ENCODE measurements around the gene SPEN. TPM values are rescaled to one million over a fixed set of nuclear protein-coding genes. Genes with fewer than 3 reads are reported as not detected.

The SPEN gene
- total and polyA plus RNA-seq, 9 of the 15 experiments (the other 6 are each of a cell fraction or from before 2014, with no cell fraction given) = 5.7 to 87.5 (median 27.2) TPM

DNA sequence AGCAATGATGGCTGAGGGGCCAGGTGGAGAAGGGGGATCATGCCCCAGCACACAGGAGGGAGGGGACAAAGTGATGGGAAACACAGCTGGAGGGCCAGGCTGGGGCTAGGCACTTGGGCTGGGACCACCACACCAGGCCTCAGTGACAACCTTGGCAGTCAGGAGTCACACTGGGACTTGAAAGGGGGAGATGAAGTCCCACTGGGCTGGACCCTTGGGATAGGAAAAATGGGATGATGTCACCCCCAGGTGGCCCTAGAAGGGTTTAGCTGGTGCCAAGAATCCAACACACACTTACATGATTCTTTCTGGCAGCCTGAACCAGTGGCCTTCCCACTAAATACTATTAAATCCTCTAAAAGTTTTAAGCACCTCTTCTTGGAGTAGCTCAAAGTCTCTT is 111.3 kb downstream of the SPEN start (continued):
- TF ChIP-seq, protein P1, sequence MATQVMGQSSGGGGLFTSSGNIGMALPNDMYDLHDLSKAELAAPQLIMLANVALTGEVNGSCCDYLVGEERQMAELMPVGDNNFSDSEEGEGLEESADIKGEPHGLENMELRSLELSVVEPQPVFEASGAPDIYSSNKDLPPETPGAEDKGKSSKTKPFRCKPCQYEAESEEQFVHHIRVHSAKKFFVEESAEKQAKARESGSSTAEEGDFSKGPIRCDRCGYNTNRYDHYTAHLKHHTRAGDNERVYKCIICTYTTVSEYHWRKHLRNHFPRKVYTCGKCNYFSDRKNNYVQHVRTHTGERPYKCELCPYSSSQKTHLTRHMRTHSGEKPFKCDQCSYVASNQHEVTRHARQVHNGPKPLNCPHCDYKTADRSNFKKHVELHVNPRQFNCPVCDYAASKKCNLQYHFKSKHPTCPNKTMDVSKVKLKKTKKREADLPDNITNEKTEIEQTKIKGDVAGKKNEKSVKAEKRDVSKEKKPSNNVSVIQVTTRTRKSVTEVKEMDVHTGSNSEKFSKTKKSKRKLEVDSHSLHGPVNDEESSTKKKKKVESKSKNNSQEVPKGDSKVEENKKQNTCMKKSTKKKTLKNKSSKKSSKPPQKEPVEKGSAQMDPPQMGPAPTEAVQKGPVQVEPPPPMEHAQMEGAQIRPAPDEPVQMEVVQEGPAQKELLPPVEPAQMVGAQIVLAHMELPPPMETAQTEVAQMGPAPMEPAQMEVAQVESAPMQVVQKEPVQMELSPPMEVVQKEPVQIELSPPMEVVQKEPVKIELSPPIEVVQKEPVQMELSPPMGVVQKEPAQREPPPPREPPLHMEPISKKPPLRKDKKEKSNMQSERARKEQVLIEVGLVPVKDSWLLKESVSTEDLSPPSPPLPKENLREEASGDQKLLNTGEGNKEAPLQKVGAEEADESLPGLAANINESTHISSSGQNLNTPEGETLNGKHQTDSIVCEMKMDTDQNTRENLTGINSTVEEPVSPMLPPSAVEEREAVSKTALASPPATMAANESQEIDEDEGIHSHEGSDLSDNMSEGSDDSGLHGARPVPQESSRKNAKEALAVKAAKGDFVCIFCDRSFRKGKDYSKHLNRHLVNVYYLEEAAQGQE (IDR thresholded peaks at IDR 0.05; ENCODE audit: borderline replicate concordance) = peak; percentile 23; the same call in 1 of the 2 replicates
- TF ChIP-seq, protein P1 (CRISPR knock-in tag; IDR thresholded peaks at IDR 0.05; ENCODE audit: low read depth) = no peak
- TF ChIP-seq ZNF445 (CRISPR knock-in tag; IDR thresholded peaks at IDR 0.05; ENCODE audit: low read depth) (no peak), RREB1 (CRISPR knock-in tag; IDR thresholded peaks at IDR 0.05) (no peak), TFAM (CRISPR knock-in tag; conservative IDR thresholded peaks at IDR 0.05) (no peak), JUND (IDR thresholded peaks at IDR 0.05; ENCODE audit: borderline replicate concordance, low read depth, low read length) (peak; percentile 15; the same call in 1 of the 2 replicates), JUND (tag; IDR thresholded peaks at IDR 0.05; ENCODE audit: borderline replicate concordance, low read depth, low read length) (no peak), ZNF717 (CRISPR knock-in tag; IDR thresholded peaks at IDR 0.05) (no peak), SPI1 (IDR thresholded peaks at IDR 0.05; ENCODE audit: borderline replicate concordance, low read depth, low read length) (no peak)
- TF ChIP-seq, protein P2, sequence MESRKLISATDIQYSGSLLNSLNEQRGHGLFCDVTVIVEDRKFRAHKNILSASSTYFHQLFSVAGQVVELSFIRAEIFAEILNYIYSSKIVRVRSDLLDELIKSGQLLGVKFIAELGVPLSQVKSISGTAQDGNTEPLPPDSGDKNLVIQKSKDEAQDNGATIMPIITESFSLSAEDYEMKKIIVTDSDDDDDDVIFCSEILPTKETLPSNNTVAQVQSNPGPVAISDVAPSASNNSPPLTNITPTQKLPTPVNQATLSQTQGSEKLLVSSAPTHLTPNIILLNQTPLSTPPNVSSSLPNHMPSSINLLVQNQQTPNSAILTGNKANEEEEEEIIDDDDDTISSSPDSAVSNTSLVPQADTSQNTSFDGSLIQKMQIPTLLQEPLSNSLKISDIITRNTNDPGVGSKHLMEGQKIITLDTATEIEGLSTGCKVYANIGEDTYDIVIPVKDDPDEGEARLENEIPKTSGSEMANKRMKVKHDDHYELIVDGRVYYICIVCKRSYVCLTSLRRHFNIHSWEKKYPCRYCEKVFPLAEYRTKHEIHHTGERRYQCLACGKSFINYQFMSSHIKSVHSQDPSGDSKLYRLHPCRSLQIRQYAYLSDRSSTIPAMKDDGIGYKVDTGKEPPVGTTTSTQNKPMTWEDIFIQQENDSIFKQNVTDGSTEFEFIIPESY (CRISPR knock-in tag; IDR thresholded peaks at IDR 0.05) = no peak

Data from K562 (cell line).